SU-DHL-6 (cell line): Measurements from ENCODE around the gene DPP8.

Experiments used
- H2AFZ ChIP-seq: fragments of 200-600 bp; sonication (generic); 2 replicates; pipeline ENCODE4 v1.6.1; 2014; ENCODE audit warnings: low read depth, mild to moderate bottlenecking, moderate library complexity, mixed read lengths, antibody characterized with exemption, low read length; ENCODE audit not compliant: severe bottlenecking
- H3F3A ChIP-seq: fragments of 200-600 bp; shearing (Covaris generic); 2 replicates; pipeline ENCODE4 v1.6.0; 2016; ENCODE audit warnings: antibody characterized with exemption, mild to moderate bottlenecking; ENCODE audit not compliant: insufficient read depth
- H3K27ac ChIP-seq: fragments of 200-600 bp; sonication (generic); 2 replicates; pipeline ENCODE4 v1.5.1; 2016; ENCODE audit warnings: low read depth, mild to moderate bottlenecking, low read length, moderate library complexity, mixed read lengths
- H3K27me3 ChIP-seq: fragments of 200-600 bp; sonication (generic), shearing (Covaris generic); 2 replicates; pipeline ENCODE4 v1.6.0; 2014; ENCODE audit warnings: mild to moderate bottlenecking, low read length
- H3K36me3 ChIP-seq: fragments of 200-600 bp; sonication (generic); 2 replicates; pipeline ENCODE4 v1.6.1; 2014; ENCODE audit warnings: mild to moderate bottlenecking, low read length, mixed read lengths
- H3K4me2 ChIP-seq: fragments of 300-600, 200-600 bp; shearing (Covaris generic), sonication (generic); 2 replicates; pipeline ENCODE4 v1.6.0; 2014; ENCODE audit warnings: low read length, low read depth, mild to moderate bottlenecking; ENCODE audit not compliant: poor library complexity, severe bottlenecking
- H3K4me3 ChIP-seq: fragments of 200-600 bp; sonication (generic); 2 replicates; pipeline ENCODE4 v1.5.1; 2014; ENCODE audit warnings: antibody characterized with exemption, low read length, mild to moderate bottlenecking, mixed read lengths; ENCODE audit not compliant: insufficient read depth, poor library complexity, severe bottlenecking
- H3K79me2 ChIP-seq: fragments of 200-600 bp; sonication (generic); 2 replicates; pipeline ENCODE4 v1.6.1; 2014; ENCODE audit warnings: mild to moderate bottlenecking, low read length, moderate library complexity; ENCODE audit not compliant: insufficient read depth
- H3K9ac ChIP-seq: fragments of 200-600 bp; sonication (generic); 2 replicates; pipeline ENCODE4 v1.7.0; 2014; ENCODE audit warnings: mild to moderate bottlenecking, low read length
- H3K9me2 ChIP-seq: fragments of 200-600 bp; sonication (generic); replicated peaks from 2 replicates; pipeline ENCODE4 v1.6.1; 2014; ENCODE audit warnings: low read length; ENCODE audit not compliant: insufficient read depth
- H3K9me3 ChIP-seq: fragments of 200-600 bp; sonication (generic); 2 replicates; pipeline ENCODE4 v1.6.1; 2014; ENCODE audit warnings: low read length, mixed read lengths; ENCODE audit not compliant: insufficient read depth
- H4K20me1 ChIP-seq: fragments of 200-600 bp; sonication (generic); 2 replicates; pipeline ENCODE4 v1.6.1; 2014; ENCODE audit warnings: low read depth, mild to moderate bottlenecking, antibody characterized with exemption, low read length, moderate library complexity, mixed read lengths
- EZH2phosphoT487 ChIP-seq: fragments of 200-600 bp; sonication (generic), shearing (Covaris generic); conservative IDR thresholded peaks from 2 replicates; pipeline ENCODE4 v1.6.1; 2018; ENCODE audit warnings: mild to moderate bottlenecking, antibody characterized with exemption, low read length, moderate library complexity, mixed read lengths
- TF ChIP-seq, protein P1 (sequence below): fragments of 200-600 bp; sonication (generic); IDR thresholded peaks from one replicate; pipeline ENCODE4 v1.5.1; 2017; ENCODE audit warnings: antibody characterized with exemption, mild to moderate bottlenecking, low read length, moderate library complexity; ENCODE audit not compliant: insufficient read depth, poor library complexity, severe bottlenecking

DPP8 gene

DNA sequence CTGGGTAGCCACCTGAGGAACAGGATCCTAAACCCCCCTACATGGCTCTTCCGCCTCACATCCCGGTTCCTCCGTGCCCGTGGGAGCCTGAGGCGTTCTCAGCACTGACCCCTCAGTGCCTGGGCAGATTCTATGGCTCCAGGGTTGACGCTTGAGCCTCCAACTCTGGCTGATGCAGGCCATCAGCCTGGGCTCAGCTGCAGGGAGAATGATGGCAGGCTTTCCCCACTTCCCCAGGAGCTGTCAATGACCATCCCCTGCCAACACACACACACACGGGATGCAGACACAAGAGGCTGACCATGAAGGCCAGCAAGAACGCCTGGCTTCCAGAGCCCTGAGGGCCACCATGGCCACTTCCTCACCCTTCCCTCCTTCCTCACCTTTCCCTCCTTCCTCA lies 123.9 kb downstream of the DPP8 start:
- no peaks in the 10 kb centered on the region for H3F3A ChIP-seq
- H3K27me3 ChIP-seq = no peaks in the 10 kb centered on the region
- TF ChIP-seq, protein P1, sequence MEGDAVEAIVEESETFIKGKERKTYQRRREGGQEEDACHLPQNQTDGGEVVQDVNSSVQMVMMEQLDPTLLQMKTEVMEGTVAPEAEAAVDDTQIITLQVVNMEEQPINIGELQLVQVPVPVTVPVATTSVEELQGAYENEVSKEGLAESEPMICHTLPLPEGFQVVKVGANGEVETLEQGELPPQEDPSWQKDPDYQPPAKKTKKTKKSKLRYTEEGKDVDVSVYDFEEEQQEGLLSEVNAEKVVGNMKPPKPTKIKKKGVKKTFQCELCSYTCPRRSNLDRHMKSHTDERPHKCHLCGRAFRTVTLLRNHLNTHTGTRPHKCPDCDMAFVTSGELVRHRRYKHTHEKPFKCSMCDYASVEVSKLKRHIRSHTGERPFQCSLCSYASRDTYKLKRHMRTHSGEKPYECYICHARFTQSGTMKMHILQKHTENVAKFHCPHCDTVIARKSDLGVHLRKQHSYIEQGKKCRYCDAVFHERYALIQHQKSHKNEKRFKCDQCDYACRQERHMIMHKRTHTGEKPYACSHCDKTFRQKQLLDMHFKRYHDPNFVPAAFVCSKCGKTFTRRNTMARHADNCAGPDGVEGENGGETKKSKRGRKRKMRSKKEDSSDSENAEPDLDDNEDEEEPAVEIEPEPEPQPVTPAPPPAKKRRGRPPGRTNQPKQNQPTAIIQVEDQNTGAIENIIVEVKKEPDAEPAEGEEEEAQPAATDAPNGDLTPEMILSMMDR = no peak
- no peak for TF ChIP-seq EZH2phosphoT487
- no peaks in the 10 kb centered on the region for H3K9me2 ChIP-seq
- H3K79me2 ChIP-seq = no peaks in the 10 kb centered on the region
- H4K20me1 ChIP-seq = no peaks in the 10 kb centered on the region
- no peak overlapping the region for H3K4me3 ChIP-seq
- no peak overlapping the region for H2AFZ ChIP-seq
- no peaks in the 10 kb centered on the region for H3K36me3 ChIP-seq
- no peaks in the 10 kb centered on the region for H3K9me3 ChIP-seq
- no peak overlapping the region for H3K4me2 ChIP-seq
- H3K27ac ChIP-seq = no peak overlapping the region
- no peak overlapping the region for H3K9ac ChIP-seq

DNA sequence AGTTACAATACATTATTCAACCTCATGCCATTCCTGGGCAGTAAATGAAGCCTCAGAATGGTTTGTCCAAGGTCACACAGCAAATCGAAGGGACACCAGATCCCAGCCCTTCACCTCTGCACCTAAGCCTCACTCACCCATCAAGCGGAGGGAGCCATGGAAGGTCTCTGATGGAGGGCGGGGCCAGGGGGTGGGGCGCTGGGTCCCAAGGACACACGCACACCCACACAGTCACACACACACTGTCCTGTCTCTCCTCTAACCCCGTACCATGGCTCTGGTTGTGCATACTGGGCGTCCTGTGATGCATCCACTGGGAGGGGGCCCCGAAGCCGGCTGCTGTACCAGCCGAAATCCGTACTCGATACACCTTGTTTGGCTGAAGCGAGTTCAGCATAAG lies 124.4 kb downstream of the DPP8 start:
- H3K27ac ChIP-seq = no peak overlapping the region
- no peak overlapping the region for H3K4me2 ChIP-seq
- no peak overlapping the region for H3K9ac ChIP-seq
- H3F3A ChIP-seq = no peaks in the 10 kb centered on the region
- H3K9me2 ChIP-seq = no peaks in the 10 kb centered on the region
- no peak overlapping the region for H3K4me3 ChIP-seq
- no peaks in the 10 kb centered on the region for H4K20me1 ChIP-seq
- no peaks in the 10 kb centered on the region for H3K79me2 ChIP-seq
- H2AFZ ChIP-seq = no peak overlapping the region
- TF ChIP-seq, protein P1 = no peak
- no peaks in the 10 kb centered on the region for H3K9me3 ChIP-seq
- H3K27me3 ChIP-seq = no peaks in the 10 kb centered on the region
- no peaks in the 10 kb centered on the region for H3K36me3 ChIP-seq
